SHP77 (cell line): ENCODE measurements around the gene GGT7.
"Not testable (repeated sequence)": the region's sequence is repeated elsewhere in the genome, so short reads cannot be mapped to it uniquely, and the experiment has no call there.

ENCODE experiments used
- DNase-seq, 2 experiments: peaks; one replicate each; lab custom pipeline; 2025; lab: John Stamatoyannopoulos, UW

GGT7 gene, protein sequence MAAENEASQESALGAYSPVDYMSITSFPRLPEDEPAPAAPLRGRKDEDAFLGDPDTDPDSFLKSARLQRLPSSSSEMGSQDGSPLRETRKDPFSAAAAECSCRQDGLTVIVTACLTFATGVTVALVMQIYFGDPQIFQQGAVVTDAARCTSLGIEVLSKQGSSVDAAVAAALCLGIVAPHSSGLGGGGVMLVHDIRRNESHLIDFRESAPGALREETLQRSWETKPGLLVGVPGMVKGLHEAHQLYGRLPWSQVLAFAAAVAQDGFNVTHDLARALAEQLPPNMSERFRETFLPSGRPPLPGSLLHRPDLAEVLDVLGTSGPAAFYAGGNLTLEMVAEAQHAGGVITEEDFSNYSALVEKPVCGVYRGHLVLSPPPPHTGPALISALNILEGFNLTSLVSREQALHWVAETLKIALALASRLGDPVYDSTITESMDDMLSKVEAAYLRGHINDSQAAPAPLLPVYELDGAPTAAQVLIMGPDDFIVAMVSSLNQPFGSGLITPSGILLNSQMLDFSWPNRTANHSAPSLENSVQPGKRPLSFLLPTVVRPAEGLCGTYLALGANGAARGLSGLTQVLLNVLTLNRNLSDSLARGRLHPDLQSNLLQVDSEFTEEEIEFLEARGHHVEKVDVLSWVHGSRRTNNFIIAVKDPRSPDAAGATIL

DNA sequence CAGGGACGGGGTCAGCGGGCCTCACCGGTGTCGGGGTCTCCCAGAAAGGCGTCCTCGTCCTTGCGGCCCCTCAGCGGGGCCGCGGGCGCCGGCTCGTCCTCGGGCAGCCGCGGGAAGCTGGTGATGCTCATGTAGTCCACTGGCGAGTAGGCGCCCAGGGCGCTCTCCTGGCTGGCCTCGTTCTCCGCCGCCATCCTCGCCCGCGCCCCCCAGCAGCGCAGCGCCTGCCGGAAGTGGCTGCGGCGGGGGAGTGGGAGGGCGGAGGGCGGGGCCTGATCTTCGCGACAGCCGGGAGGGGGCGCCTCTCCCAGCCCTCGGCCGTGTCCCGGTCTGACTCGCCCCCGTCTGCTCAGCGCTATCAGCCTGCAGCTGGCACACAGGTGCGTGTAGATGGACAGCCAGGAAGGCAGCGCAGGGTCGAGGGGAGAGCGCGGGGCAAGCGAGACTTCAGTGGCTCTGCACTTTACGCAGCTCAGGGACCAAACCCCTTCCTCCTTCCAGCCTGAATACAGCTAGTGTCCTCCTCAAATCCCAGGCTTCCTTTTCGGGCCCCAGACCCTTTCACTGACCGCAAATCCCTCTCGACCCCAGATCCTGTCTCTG, at the start of gene GGT7:
TSS of gene GGT7 (minus strand) at position 235 of the 603 bp plus-strand sequence. CDS start at position 194, 41 bp downstream.
- peak; percentile 74 to 84 for DNase-seq

DNA sequence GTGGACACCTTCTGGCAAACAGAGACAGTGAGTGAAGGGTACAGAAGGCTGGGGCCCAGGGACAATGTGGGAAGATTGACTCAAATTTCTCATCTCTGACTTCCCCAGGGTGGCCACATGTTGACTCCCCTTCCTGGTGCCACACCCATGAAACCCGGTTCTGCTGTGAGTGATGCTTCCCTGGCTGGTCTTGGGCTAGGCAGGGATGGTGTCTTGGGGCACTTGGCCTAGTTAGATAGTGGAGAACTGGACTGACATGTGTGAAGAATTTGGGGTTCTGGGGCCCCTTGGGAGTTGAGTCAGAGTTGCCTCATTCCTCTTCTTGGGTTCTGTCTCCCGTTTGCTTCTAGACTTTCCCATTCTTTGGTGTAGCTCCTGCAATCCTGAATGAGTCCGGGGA, 48.8 kb upstream of the GGT7 start:
- no peak for DNase-seq

DNA sequence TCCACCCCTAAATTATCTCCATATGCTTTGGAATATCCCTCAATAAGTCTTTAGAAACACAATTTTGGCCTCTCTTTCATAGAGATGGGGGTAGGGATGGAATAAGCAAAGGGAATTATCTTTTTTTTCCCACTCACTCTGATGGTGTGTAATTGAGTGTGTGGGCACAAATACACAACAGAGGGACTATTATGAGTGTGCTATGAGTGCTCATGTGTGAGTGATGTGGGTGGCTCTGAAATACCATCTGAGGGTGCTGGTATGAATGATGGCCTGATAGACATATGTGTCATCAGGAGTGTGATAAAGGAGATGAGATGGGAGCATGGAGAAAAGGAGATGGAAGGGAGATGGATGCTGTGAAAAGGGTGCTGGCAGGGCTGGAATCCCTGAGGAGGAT, 47.4 kb upstream of the GGT7 start:
- DNase-seq, result no peak

DNA sequence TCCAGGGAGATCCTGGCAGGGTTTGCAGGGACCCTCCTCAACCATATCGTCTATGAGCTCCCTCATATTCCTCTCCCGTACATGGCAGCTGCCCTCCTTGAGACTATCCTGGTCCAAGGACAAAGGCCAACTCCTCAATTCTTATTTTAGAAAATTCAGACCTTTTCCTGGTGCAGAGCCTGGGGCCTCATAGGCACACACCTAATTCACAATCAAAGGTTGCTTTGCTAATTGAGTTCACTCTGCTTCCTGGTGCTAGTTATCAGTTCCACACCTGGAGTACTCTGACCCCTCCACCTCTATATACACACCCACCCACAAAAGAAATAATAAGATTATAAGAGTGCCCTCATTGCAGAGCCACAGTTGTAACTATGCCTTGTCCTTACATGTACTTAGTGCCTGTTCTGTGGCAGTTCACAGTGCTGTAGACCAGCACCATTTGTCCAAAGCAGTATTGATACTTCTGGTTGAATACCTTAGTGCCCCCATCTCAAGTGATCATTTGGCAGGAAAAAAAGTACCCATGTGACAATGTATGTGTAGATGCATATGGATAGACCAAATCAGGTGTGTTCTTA, 44.2 kb upstream of the GGT7 start:
- DNase-seq, result no peak

DNA sequence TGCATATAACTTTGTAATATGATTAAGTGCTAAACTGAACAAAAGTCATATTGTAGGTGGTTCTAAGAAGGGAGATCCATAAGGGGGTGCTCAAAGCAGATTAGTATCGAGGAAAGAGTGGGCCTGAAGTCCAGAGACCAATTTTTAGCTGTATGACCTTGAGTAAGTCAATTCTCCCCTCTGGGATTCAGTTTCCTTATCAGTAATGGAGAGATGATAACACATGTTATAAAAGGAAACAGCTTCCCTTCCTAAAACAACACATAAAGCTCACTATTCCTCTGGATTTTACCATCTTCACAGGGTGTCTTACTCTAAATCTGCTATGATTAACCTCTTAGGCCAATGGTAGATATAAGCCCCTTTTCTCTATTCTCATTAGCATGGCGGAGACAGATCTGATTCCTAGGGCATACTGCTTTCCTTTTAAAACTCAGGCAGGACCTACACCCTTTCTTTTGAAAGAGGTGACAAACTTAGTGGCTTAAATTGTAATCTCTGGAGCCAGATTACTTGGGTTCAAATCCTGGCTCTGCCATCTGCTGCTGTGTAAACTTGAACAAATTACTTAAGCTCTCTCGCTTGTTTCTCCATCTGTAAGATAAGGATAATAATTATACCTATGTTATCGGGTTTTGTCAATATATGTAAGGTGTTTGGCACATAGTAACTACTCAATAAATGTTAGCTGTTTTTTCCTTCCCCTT, 43.2 kb upstream of the GGT7 start:
- no peak for DNase-seq

DNA sequence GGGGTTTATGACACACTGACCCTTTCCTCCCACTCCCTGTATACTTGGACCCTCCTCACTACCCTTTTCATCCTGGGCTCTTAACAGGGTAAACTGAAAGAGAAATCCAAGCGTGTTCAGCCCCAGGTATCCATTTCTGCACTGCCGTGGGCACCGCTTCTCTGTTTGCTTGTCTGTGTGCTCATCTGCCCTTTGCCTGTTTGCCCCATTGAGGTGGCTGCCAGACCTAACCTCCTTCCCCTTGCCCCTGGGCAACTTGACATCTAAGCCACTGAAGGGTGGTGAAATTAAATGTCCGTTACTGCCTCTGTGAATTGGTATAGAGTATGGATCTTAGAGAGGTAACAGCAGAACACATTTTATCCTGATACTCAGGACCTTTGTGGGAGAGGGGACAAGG, 42.5 kb upstream of the GGT7 start:
- no peak for DNase-seq

DNA sequence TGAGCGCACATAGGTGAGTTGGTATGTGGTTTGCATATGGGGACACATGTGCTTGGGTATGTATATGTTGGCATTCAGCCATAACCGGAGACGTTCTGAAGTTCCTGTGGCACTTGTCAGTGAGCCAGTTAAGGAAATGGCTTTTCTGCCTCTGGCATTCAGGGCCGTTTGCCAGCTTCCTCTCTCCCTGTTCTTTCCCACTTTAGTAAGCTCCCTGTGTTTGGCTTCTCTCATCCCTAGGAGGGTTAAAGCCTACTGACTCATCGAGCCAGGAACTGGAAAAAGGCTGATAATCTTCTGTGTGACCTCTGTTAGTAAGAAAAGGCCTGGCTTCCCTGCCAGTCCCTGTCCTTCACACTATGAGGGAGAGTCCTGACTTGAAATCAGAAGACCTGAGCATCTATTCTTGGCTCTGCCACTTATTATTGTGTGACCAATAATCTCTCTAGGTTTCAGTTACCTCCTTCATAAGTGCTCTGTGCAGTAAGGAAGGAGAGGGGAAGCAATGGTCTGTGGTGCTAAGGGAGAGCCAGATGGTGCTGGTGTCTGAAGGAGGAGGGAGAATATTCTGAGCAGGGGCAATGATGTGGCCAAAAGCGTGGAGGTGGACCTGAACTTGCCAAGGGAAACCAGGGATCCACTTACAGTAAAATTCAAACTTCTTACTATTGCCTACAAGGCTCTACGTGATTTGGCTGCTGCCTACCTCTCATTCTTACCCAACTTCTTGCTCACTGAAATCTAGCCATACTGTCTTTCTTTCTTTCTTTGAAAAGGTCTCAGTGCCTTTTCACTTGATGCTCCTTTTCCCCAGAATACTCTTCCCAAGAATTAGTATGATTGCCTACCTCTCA, 35.2 kb upstream of the GGT7 start:
- peak; percentile 12 to 17 for DNase-seq

DNA sequence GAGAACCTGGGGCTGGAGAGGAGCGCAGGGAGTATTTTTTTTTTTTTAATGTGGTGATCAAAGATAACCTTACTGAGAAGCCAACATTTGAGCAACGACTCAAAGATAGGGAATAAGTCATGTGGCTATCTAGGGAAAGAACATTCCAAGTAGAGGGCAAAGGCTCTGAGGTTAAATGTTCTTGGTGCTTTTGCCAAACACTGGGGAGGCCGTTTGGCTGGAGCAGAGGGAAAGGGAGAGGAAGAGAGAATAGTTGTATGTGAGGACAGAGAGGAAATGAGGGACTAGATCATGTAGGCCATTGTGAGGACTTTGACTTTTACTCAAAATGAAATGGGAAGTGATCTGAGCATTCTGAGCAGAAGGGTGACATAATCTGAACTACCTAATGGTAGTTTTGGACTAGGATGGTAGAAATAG, 31.6 kb upstream of the GGT7 start:
- DNase-seq, result no peak

DNA sequence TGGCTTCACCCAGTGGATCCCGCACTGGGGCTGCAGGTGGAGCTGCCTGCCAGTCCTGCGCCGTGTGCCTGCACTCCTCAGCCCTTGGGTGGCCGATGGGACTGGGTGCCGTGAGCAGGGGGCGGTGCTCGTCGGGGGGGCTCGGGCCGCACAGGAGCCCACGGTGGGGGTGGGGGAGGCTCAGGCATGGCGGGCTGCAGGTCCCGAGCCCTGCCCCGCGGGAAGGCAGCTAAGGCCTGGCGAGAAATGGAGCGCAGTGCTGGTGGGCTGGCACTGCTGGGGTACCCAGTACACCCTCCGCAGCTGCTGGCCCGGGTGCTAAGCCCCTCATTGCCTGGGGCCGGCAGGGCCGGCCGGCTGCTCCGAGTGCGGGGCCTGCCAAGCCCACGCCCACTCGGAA, 26.1 kb upstream of the GGT7 start:
- not testable (repeated sequence) for DNase-seq

DNA sequence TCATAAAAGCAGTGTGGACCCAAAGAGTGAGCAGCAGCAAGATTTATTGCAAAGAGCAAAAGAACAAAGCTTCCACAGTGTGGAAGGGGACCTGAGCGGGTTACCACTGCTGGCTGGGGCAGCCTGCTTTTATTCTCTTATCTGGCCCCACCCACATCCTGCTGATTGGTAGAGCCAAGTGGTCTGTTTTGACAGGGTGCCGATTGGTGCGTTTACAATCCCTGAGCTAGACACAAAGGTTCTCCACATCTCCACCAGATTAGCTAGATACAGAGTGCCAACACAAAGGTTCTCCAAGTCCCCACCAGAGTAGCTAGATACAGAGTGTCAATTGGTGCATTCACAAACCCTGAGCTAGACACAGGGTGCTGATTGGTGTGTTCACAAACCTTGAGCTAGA, 25.5 kb upstream of the GGT7 start:
- not testable (repeated sequence) for DNase-seq

DNA sequence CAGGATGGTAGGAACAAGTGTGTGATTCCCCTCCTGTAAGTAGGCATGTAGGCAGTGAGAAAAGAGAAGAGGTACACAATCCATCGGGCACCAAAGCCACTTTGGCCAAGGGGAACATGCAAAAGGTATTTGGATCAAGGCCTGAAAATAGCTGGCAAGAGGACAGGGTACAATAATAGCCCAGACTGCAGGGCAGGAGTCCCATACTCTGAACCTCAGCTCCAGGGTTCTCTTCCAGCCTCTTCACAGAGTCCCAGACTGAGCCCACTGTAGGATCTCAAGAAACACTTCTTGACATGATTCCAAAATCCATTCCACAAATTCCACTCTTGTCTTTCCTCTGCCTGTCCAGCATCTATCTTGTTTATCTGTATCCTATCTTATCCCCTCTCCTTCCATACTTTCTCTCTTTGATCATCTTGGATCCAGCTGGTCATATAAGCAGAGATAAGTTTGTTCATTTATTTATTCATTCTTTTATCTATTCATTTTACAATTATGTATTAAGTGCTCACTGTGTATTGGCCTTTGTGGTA, 23.5 kb upstream of the GGT7 start:
- DNase-seq, result no peak

DNA sequence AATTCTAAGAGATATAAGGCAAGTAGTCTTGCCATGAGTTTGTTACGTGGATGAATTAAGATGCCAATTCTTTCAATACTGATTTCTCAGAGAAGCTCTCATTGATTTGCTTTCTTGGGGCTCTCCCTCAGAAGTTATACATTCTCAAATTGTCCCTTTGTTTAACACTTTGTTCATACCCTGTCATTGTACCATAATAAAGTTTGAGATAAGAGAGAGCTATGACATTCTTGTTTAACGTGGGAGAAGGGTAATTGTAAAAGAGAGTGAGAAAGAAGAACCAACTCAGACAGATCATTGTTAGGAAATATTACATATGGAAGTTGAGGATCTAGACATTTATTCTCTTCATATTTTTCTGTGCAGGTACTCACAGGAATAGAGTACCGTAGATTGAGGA, 22.8 kb upstream of the GGT7 start:
- no peak for DNase-seq

DNA sequence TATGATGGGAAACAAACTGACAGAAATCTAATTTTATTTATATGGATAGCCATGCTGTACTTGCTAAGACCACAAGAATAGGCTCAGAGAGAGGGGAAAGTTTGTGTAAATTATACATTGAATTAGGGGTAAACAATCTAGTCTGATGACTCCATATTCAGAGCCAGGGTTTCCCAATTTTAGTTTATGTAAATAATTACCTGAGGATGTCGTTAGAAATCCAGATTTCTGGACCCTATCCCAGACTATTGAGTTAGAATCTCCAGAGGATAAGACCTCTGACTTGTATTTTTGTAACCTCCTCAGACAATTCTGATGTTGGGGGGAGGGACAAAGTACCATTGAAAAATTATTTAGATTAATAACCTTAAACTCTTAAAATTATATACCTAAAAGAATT, 22.1 kb upstream of the GGT7 start:
- no peak for DNase-seq

DNA sequence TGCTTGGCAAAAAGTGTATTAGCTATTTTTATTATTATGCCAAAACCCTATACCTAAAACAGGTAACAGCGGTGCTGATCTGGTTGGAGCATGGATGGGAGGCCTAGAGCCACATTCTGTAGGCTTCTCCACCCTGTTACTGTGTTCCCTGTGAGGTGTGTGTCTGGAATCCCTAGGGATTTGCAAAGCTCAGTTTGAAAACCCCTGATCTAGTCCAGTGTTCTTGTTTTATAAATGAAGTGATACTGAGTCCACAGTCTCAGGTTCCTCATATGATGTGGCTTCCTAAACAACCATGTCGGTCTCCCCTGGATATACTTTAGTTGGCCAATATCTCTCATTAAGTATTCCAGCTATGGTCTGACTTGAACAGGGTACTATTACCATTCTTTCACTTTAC, 20.0 kb upstream of the GGT7 start:
- DNase-seq, result no peak

DNA sequence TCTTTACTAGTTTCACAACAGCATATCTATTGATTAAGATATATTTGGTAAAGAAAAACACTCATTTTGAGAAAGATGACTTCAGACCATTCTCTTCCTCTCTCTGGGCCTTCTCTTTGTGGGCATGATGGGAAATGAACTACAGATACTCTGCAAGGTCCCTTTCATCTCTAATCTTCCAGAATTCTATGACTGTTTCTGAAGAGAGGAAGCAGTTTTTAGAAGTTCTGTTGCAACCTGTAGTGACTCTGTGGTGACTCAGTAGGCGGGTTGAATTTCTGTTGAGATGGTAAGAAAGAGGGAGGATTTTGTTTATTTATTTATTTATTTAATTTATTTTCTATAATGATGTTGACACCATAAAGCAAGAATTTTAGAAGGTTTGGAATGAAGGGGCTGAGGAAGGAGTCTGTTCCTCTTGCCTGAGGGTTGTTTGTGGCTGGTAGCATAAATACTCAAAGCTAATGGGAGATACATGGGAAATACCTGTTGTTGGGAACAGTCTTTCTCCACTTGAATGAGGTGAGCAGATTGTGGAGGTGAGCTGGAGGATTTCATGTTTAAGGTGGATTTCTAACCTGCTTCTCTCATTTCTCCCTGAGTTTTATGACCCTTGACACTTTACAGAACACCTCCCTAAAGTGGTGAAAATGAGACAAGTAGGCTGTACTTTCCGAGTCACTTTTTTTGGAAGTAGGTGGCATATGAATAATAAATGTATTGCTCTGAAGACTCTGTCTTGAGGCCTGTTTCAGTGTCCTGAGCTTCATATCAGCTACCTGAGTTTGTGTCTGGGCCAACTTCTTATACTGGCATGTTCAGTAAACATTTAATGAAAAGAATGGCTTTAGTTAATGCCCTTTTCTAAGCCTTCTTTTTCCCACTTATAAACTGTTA, 18.8 kb upstream of the GGT7 start:
- no peak for DNase-seq

DNA sequence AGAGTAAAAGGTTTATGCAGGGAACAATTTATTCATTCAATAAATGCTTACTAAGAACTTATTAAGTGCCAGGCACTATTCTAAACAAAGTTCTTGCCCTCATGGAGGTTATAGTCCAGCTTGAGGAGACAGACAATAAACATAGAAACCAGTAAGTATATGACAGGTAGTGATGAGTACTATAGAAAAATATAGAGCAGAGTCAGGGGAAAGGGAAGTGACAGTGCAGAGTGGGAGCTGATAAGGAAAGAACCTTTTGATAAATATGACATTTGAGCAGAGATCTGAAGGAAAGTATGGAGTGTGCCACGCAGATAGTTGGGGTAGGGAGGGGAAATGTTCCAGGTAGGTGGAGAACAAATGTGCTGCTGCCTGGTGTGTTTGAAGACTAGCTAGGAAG, 15.8 kb upstream of the GGT7 start:
- no peak for DNase-seq

DNA sequence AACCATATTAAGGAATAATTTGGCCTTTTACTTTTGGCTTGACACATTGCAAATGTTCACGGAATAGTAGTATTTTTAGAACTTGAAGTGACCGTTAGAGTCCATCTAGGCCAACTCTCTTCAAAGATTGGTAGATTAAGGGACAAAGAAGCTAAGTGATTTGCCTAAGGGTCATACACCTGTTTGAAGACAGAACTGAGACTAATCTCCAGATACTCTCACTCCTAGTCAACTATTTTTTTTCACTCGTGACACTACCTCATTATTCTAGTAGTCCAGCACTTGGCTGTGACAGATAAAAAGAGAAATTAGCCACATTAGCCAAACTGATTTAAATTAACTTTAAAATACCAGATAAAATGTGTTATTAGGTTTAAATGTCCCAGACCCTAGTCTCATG, 14.4 kb upstream of the GGT7 start:
- DNase-seq, result no peak

DNA sequence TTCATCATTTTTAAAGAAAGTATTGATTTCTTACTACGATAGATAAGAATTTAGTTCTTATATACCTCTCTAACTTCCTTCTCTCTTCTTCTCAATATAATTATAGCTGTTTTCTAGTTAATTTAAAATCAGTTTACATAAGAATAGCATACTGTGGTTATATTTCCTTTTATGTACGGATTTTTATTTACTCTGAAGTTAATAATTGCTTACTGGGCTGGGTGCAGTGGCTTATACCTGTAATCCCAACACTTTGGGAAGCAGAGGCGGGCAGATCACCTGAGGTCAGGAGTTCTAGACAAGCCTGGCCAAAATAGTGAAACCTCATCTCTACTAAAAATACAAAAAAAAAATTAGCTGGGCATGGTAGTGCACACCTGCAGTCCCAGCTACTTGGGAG, 13.5 kb upstream of the GGT7 start:
- no peak for DNase-seq

DNA sequence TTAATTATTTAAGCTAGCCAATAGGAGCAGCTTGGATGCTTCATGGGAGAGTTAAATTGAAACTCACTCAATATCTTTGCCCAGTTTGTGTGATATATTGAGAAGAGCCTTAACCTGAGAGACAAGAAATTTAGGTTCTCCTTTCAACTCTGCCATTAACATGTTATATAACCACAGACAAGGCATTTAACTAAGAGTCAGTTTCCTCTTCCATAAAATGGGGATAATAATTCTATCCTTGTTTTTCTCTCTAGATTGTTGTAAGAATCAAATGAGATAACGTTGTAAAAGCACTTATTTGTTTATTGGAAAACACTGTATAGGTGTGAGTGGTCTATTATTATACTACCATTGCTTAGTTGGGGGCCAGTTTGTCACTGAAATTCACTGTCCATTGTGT, 11.6 kb upstream of the GGT7 start:
- DNase-seq, result no peak

DNA sequence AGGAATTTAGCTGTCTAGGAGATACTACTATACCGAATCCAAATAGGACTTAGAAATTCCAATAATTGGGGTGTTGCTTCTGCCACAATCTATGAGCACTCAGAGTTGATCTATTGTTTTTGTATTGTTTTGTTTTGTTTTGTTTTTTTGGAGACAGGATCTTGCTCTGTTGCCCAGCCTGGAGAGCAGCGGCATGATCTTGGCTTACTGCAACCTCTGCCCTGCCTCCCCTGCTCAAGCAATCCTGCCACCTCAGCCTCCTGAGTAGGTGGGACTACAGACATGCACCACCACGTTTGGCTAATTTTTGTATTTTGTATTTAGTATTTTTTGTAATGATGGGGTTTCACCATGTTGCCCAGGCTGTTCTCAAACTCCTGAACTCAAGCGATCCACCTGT, 11.2 kb upstream of the GGT7 start:
- DNase-seq, result no peak
